ENCODE results near the gene AGPS.

Gene AGPS

GRCh38 chr2:177525351-177525924, 132.9 kb downstream of the AGPS start:
- TF ChIP-seq, protein P1, sequence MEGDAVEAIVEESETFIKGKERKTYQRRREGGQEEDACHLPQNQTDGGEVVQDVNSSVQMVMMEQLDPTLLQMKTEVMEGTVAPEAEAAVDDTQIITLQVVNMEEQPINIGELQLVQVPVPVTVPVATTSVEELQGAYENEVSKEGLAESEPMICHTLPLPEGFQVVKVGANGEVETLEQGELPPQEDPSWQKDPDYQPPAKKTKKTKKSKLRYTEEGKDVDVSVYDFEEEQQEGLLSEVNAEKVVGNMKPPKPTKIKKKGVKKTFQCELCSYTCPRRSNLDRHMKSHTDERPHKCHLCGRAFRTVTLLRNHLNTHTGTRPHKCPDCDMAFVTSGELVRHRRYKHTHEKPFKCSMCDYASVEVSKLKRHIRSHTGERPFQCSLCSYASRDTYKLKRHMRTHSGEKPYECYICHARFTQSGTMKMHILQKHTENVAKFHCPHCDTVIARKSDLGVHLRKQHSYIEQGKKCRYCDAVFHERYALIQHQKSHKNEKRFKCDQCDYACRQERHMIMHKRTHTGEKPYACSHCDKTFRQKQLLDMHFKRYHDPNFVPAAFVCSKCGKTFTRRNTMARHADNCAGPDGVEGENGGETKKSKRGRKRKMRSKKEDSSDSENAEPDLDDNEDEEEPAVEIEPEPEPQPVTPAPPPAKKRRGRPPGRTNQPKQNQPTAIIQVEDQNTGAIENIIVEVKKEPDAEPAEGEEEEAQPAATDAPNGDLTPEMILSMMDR (IDR thresholded peaks at IDR 0.05; ENCODE audit: insufficient read depth, low read depth, low read length, missing control alignments): no peak
- no peak overlapping the region for H3K4me3 ChIP-seq (ENCODE audit: low read length)
- no peak for DNase-seq (ENCODE audit: low read depth)

DNA sequence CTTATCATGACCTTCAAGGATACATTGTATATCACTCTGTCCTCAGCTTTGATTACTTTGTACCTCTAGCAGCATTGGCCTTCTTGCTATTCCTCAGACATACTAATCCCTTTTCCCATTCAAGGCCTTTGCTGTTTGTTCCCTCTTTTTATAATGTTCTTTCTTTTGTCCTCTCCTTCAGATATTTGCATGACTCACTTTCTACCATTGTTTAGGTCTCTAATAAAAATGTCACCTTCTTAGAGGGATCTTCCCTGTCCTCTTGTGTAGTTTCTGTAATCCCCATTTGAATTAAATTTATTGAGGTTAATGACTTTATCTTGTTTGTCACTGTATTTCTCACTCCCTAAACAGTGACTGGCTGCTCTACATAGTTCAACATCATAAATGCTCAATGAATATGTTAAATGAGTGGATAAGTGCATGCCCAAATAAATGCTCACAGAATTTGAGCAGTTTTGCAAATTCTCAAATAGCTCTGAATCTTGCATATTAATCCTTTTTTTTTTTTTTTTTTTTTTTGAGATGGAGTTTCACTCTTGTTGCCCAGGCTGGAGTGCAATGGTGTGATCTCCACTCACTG, 135.9 kb downstream of the AGPS start:
- H3K4me3 ChIP-seq (ENCODE audit: low read length): no peak overlapping the region
- TF ChIP-seq, protein P1 (IDR thresholded peaks at IDR 0.05; ENCODE audit: insufficient read depth, low read depth, low read length, missing control alignments): no peak

GRCh38 chr2:177529166-177529565, 136.6 kb downstream of the AGPS start:
- DNase-seq (ENCODE audit: low read depth): no peak
- H3K4me3 ChIP-seq (ENCODE audit: low read length): no peak overlapping the region
- TF ChIP-seq, protein P1 (IDR thresholded peaks at IDR 0.05; ENCODE audit: insufficient read depth, low read depth, low read length, missing control alignments): no peak

More for the DNA sequence above, 135.9 kb downstream of the AGPS start:
- DNase-seq (ENCODE audit: low read depth): no peak

GRCh38 chr2:177530561-177530960, 138.0 kb downstream of the AGPS start:
- TF ChIP-seq, protein P1 (IDR thresholded peaks at IDR 0.05; ENCODE audit: insufficient read depth, low read depth, low read length, missing control alignments): no peak
- no peak for DNase-seq (ENCODE audit: low read depth)
- H3K4me3 ChIP-seq (ENCODE audit: low read length): no peak overlapping the region

DNA sequence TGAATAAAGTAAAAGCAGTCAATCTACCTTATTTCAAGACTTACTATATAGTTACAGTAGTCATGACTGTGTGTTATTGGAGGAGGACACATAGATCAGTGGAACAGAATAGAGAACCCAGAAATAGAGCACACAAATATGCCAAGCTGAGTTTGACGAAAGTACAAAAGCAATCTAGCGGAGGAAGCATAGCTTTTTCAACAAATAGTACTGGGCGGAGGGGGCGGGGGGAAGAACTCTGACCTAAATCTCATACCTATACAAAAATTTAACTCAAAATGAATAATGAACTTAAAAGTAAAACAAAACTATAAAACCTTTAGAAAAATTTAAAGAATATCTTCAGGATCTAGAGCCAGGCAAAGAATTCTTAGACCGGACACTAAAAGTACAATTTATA, 139.1 kb downstream of the AGPS start:
- no peak overlapping the region for H3K4me3 ChIP-seq (ENCODE audit: low read length)
- TF ChIP-seq, protein P1 (IDR thresholded peaks at IDR 0.05; ENCODE audit: insufficient read depth, low read depth, low read length, missing control alignments): no peak
- DNase-seq (ENCODE audit: low read depth): no peak

GRCh38 chr2:177532567-177532966, 140.0 kb downstream of the AGPS start:
- no peak for DNase-seq (ENCODE audit: low read depth)
- H3K4me3 ChIP-seq (ENCODE audit: low read length): no peak overlapping the region
- TF ChIP-seq, protein P1 (IDR thresholded peaks at IDR 0.05; ENCODE audit: insufficient read depth, low read depth, low read length, missing control alignments): no peak

GRCh38 chr2:177533253-177533652, 140.7 kb downstream of the AGPS start:
- H3K4me3 ChIP-seq (ENCODE audit: low read length): no peak overlapping the region
- no peak for DNase-seq (ENCODE audit: low read depth)
- TF ChIP-seq, protein P1 (IDR thresholded peaks at IDR 0.05; ENCODE audit: insufficient read depth, low read depth, low read length, missing control alignments): no peak
